Karpas-422 (cell line): ENCODE measurements around the gene IFT20. TPM values are rescaled to one million over a fixed set of nuclear protein-coding genes. Genes with fewer than 3 reads are reported as not detected.
"Not testable (repeated sequence)": the region's sequence is repeated elsewhere in the genome, so short reads cannot be mapped to it uniquely, and the experiment has no call there.

Experiments
- DNase-seq: peaks from one replicate; pipeline ENCODE4 v3.0.0-alpha.2; 2015
- H2AFZ ChIP-seq: fragments of 200-600 bp; sonication (generic); 2 replicates; pipeline ENCODE4 v1.6.1; 2014; ENCODE audit warnings: antibody characterized with exemption, low read length, mixed read lengths
- H3K27ac ChIP-seq: fragments of 200-600 bp; sonication (generic); 2 replicates; pipeline ENCODE4 v1.5.1; 2014; ENCODE audit warnings: mild to moderate bottlenecking, low read length, moderate library complexity
- H3K27me3 ChIP-seq: fragments of 200-600 bp; sonication (generic); 2 replicates; pipeline ENCODE4 v1.6.1; 2014; ENCODE audit warnings: low read length, mixed read lengths
- H3K36me3 ChIP-seq: fragments of 200-600 bp; sonication (generic); 2 replicates; pipeline ENCODE4 v1.6.1; 2014; ENCODE audit warnings: low read length, mixed read lengths; ENCODE audit not compliant: insufficient read depth
- H3K4me1 ChIP-seq: fragments of 200-600 bp; sonication (generic); 2 replicates; pipeline ENCODE4 v1.6.1; 2014; ENCODE audit warnings: mild to moderate bottlenecking, low read length, mixed read lengths
- H3K4me2 ChIP-seq: fragments of 200-600 bp; sonication (generic); 2 replicates; pipeline ENCODE4 v1.6.1; 2014; ENCODE audit warnings: low read length, low read depth, mild to moderate bottlenecking; ENCODE audit not compliant: poor library complexity, severe bottlenecking
- H3K4me3 ChIP-seq: fragments of 200-600 bp; sonication (generic); 2 replicates; pipeline ENCODE4 v1.5.1; 2014; ENCODE audit warnings: mild to moderate bottlenecking, antibody characterized with exemption, low read length, mixed read lengths
- H3K79me2 ChIP-seq: fragments of 200-600 bp; sonication (generic); 2 replicates; pipeline ENCODE4 v1.6.1; 2014; ENCODE audit warnings: mild to moderate bottlenecking, low read length, mixed read lengths
- H3K9ac ChIP-seq: fragments of 200-600 bp; sonication (generic); 2 replicates; pipeline ENCODE4 v1.6.0; 2014; ENCODE audit warnings: low read length
- H3K9me2 ChIP-seq: fragments of 200-600 bp; sonication (generic), shearing (Covaris generic); replicated peaks from 2 replicates; pipeline ENCODE4 v1.6.0; 2014; ENCODE audit warnings: mild to moderate bottlenecking, low read length, moderate library complexity; ENCODE audit not compliant: insufficient read depth
- H3K9me3 ChIP-seq: fragments of 300-700, 200-600 bp; sonication (generic); 2 replicates; pipeline ENCODE4 v1.6.1; 2014; ENCODE audit warnings: low read length, mixed read lengths
- H4K20me1 ChIP-seq: fragments of 200-600 bp; sonication (generic); 2 replicates; pipeline ENCODE4 v1.6.1; 2014; ENCODE audit warnings: mild to moderate bottlenecking, antibody characterized with exemption, low read length, low read depth; ENCODE audit not compliant: insufficient read depth
- total RNA-seq: library from RNA; depleted of rRNA; stranded (reverse); fragments of >200 nt; shearing (Covaris generic); gene quantifications from 2 replicates; pipeline ENCODE4 v1.2.3, GENCODE V29; 2014; ENCODE audit warnings: low replicate concordance

The IFT20 gene
- total RNA-seq, 1 experiment from 2014 or later, result 44.5 TPM

GRCh38 chr17:28298449-28298848 lies 36.8 kb downstream of the IFT20 start:
- H3K27ac ChIP-seq, result no peak overlapping the region
- no peak for DNase-seq
- no peaks in the 10 kb centered on the region for H4K20me1 ChIP-seq
- H3K9me3 ChIP-seq, result no peaks in the 10 kb centered on the region
- H3K27me3 ChIP-seq, result no peaks in the 10 kb centered on the region
- no peak overlapping the region for H3K4me2 ChIP-seq
- H3K9ac ChIP-seq, result no peak overlapping the region
- no peaks in the 10 kb centered on the region for H3K36me3 ChIP-seq
- no peaks in the 10 kb centered on the region for H3K79me2 ChIP-seq
- H2AFZ ChIP-seq, result no peak overlapping the region
- no peaks in the 10 kb centered on the region for H3K9me2 ChIP-seq
- peaks cover 16% of the 10 kb centered on the region for H3K4me1 ChIP-seq
- no peak overlapping the region for H3K4me3 ChIP-seq

DNA sequence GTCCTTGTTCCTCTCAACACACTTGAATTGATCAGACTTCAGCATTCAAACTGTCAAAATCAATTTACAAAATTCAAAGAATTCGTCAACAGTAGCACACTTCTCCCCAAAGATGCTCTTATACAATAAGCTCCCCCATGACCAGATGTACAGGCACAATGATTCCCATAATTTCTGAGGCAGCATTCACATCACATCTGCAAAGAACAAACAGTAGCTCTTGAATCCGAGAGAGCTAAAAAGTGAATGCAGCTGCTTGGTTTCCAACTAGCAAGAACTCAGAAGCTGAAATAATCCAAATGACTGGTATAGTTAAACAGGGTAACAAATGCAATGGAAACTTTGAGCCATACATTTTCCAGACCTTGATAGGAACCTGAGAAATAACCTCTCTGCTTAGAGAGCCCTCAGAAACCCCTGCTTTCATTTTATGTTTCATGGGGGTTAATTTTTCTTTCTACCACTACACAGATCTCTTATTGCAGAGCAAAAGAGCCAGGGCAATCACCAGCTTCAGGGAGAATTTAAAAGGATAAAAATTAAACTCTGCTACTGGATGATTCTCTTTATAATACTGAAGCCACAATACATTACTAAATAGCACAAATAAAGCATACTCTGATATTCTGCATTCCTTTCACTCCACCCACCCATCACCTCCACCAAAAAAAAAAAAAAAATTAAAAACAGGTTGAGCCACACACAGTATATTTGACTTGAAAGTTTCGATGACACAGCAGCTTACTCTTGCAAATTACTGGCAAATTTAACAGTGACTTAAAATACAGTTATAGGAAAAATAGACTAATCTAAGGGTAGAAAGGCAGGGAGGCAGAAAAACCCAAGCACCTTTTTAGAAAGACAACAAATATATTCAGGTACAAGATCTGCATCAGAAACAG lies 39.3 kb downstream of the IFT20 start:
- DNase-seq, result no peak
- Histone ChIP-seq H3K4me2 (no peak overlapping the region), H3K27me3 (no peaks in the 10 kb centered on the region)

DNA sequence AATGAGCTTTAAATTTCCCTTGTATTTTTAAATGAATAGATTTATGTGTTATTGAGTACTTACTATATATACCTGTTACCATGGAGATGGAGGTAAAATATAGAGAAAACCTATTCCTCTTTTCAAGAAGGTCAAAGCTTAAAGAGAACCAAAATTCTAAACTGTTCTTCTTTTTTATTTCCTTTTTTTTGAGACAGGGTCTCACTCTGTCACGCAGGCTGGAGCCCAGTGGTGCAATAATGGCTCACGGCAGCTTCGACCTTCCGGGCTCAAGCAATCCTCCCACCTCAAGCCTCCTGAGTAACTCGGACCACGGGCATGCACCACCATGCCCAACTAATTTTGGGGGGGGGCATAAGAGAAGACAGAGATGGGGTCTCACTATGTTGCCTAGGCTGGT lies 41.3 kb downstream of the IFT20 start:
- Histone ChIP-seq H2AFZ (no peak overlapping the region), H3K27ac (no peak overlapping the region), H3K79me2 (no peaks in the 10 kb centered on the region), H3K9ac (no peak overlapping the region), H3K9me2 (no peaks in the 10 kb centered on the region), H3K4me3 (no peak overlapping the region), H3K27me3 (no peaks in the 10 kb centered on the region), H4K20me1 (no peaks in the 10 kb centered on the region), H3K4me1 (peaks cover 12% of the 10 kb centered on the region), H3K36me3 (no peaks in the 10 kb centered on the region), H3K9me3 (no peaks in the 10 kb centered on the region), H3K4me2 (no peak overlapping the region)
- DNase-seq, result no peak

More for the DNA sequence above, 39.3 kb downstream of the IFT20 start:
- H3K4me3 ChIP-seq, result no peak overlapping the region
- H3K9me3 ChIP-seq, result no peaks in the 10 kb centered on the region
- no peaks in the 10 kb centered on the region for H4K20me1 ChIP-seq
- H3K4me1 ChIP-seq, result peaks cover 16% of the 10 kb centered on the region
- no peaks in the 10 kb centered on the region for H3K9me2 ChIP-seq
- no peak overlapping the region for H3K9ac ChIP-seq
- no peak overlapping the region for H3K27ac ChIP-seq
- no peaks in the 10 kb centered on the region for H3K36me3 ChIP-seq
- no peak overlapping the region for H2AFZ ChIP-seq
- no peaks in the 10 kb centered on the region for H3K79me2 ChIP-seq

- H3K4me1 ChIP-seq, result peaks cover 12% of the 10 kb centered on the region
- not testable (repeated sequence) for H3K4me3 ChIP-seq, H3K4me2 ChIP-seq, H4K20me1 ChIP-seq, H2AFZ ChIP-seq, H3K9me2 ChIP-seq, H3K36me3 ChIP-seq, H3K9me3 ChIP-seq, H3K9ac ChIP-seq, H3K27ac ChIP-seq, DNase-seq, H3K79me2 ChIP-seq, H3K27me3 ChIP-seq
Observed at GRCh38 chr17:28292878-28293277, 42.4 kb downstream of the IFT20 start.

- H3K27ac ChIP-seq, result no peak overlapping the region
- H2AFZ ChIP-seq, result no peak overlapping the region
- H3K9ac ChIP-seq, result no peak overlapping the region
- no peaks in the 10 kb centered on the region for H3K36me3 ChIP-seq
- DNase-seq, result no peak
- H3K9me2 ChIP-seq, result no peaks in the 10 kb centered on the region
- H3K4me1 ChIP-seq, result peaks cover 12% of the 10 kb centered on the region
- H3K79me2 ChIP-seq, result no peaks in the 10 kb centered on the region
- no peak overlapping the region for H3K4me3 ChIP-seq
- H3K27me3 ChIP-seq, result no peaks in the 10 kb centered on the region
- H3K4me2 ChIP-seq, result no peak overlapping the region
- H4K20me1 ChIP-seq, result no peaks in the 10 kb centered on the region
- no peaks in the 10 kb centered on the region for H3K9me3 ChIP-seq
Observed at GRCh38 chr17:28291780-28292330, 43.4 kb downstream of the IFT20 start.

GRCh38 chr17:28290703-28291102 lies 44.6 kb downstream of the IFT20 start:
- Histone ChIP-seq H2AFZ (no peak overlapping the region), H3K9me2 (no peaks in the 10 kb centered on the region), H3K36me3 (no peaks in the 10 kb centered on the region), H4K20me1 (no peaks in the 10 kb centered on the region), H3K27ac (no peak overlapping the region), H3K4me2 (no peak overlapping the region), H3K9ac (no peak overlapping the region), H3K4me3 (no peak overlapping the region), H3K79me2 (no peaks in the 10 kb centered on the region), H3K9me3 (no peaks in the 10 kb centered on the region), H3K27me3 (no peaks in the 10 kb centered on the region), H3K4me1 (peaks cover under 1% of the 10 kb centered on the region; the same call in 1 of the 2 replicates)
- no peak for DNase-seq

DNA sequence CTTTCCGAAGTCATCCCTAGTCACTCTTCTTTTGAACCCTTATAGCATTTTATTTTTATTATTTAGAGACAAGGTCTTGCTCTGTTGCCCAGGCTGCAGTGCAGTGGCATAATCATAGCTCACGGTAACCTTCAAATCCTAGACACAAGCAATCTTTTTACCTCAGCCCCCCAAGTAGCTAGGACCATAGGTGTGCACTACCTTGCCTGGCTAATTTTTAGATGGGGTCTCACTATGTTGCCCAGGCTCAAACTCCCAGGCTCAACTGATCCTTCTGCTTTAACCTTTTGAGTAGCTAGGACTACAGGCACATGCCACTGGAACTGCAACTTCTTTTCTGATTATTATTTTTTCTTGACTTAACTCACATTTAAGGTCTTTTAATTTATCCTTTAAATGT lies 49.3 kb downstream of the IFT20 start:
- Histone ChIP-seq H4K20me1 (no peaks in the 10 kb centered on the region), H3K9me3 (no peaks in the 10 kb centered on the region), H3K9ac (no peak overlapping the region), H3K4me1 (no peaks in the 10 kb centered on the region), H3K4me3 (no peak overlapping the region), H3K79me2 (no peaks in the 10 kb centered on the region), H2AFZ (no peak overlapping the region), H3K9me2 (no peaks in the 10 kb centered on the region), H3K27ac (no peak overlapping the region), H3K27me3 (no peaks in the 10 kb centered on the region), H3K36me3 (no peaks in the 10 kb centered on the region), H3K4me2 (no peak overlapping the region)
- DNase-seq, result no peak

- H3K4me3 ChIP-seq, result no peak overlapping the region
- H3K9me3 ChIP-seq, result no peaks in the 10 kb centered on the region
- H3K4me1 ChIP-seq, result no peaks in the 10 kb centered on the region
- H3K36me3 ChIP-seq, result no peaks in the 10 kb centered on the region
- DNase-seq, result no peak
- no peaks in the 10 kb centered on the region for H3K27me3 ChIP-seq
- H3K27ac ChIP-seq, result no peak overlapping the region
- H2AFZ ChIP-seq, result no peak overlapping the region
- H3K4me2 ChIP-seq, result no peak overlapping the region
- no peaks in the 10 kb centered on the region for H3K9me2 ChIP-seq
- no peak overlapping the region for H3K9ac ChIP-seq
- no peaks in the 10 kb centered on the region for H3K79me2 ChIP-seq
- H4K20me1 ChIP-seq, result no peaks in the 10 kb centered on the region
Observed at GRCh38 chr17:28282596-28282995, 52.7 kb downstream of the IFT20 start.
